ENCODE data around the gene ELOVL7.

Gene ELOVL7

GRCh38 chr5:60812426-60812825, 31.6 kb downstream of the ELOVL7 start:
- TF ChIP-seq CTCF (IDR thresholded peaks at IDR 0.05; ENCODE audit: control insufficient read depth, insufficient read depth, low read depth, low read length, missing control alignments) = no peak
- DNase-seq (ENCODE audit: low read depth) = no peak
- H3K4me3 ChIP-seq (ENCODE audit: control insufficient read depth, low read depth, low read length) = no peak overlapping the region

- TF ChIP-seq CTCF (IDR thresholded peaks at IDR 0.05; ENCODE audit: control insufficient read depth, insufficient read depth, low read depth, low read length, missing control alignments) = no peak
- no peak overlapping the region for H3K4me3 ChIP-seq (ENCODE audit: control insufficient read depth, low read depth, low read length)
- DNase-seq (ENCODE audit: low read depth) = no peak
These were observed 33.0 kb downstream of the ELOVL7 start for GRCh38 chr5:60811105-60811504.

GRCh38 chr5:60810438-60811085, 33.5 kb downstream of the ELOVL7 start:
- no peak for DNase-seq (ENCODE audit: low read depth)
- H3K4me3 ChIP-seq (ENCODE audit: control insufficient read depth, low read depth, low read length) = no peak overlapping the region
- TF ChIP-seq CTCF (IDR thresholded peaks at IDR 0.05; ENCODE audit: control insufficient read depth, insufficient read depth, low read depth, low read length, missing control alignments) = no peak

- H3K4me3 ChIP-seq (ENCODE audit: control insufficient read depth, low read depth, low read length) = no peak overlapping the region
- DNase-seq (ENCODE audit: low read depth) = no peak
- TF ChIP-seq CTCF (IDR thresholded peaks at IDR 0.05; ENCODE audit: control insufficient read depth, insufficient read depth, low read depth, low read length, missing control alignments) = no peak
These were observed 34.1 kb downstream of the ELOVL7 start for GRCh38 chr5:60809891-60810425.

GRCh38 chr5:60806591-60807243, 37.4 kb downstream of the ELOVL7 start:
- H3K4me3 ChIP-seq (ENCODE audit: control insufficient read depth, low read depth, low read length) = no peak overlapping the region
- no peak for DNase-seq (ENCODE audit: low read depth)
- no peak for TF ChIP-seq CTCF (IDR thresholded peaks at IDR 0.05; ENCODE audit: control insufficient read depth, insufficient read depth, low read depth, low read length, missing control alignments)

GRCh38 chr5:60805463-60805862, 38.6 kb downstream of the ELOVL7 start:
- DNase-seq (ENCODE audit: low read depth) = no peak

More at GRCh38 chr5:60805463-60805862, 38.6 kb downstream of the ELOVL7 start:
- H3K4me3 ChIP-seq (ENCODE audit: control insufficient read depth, low read depth, low read length) = no peak overlapping the region
- no peak for TF ChIP-seq CTCF (IDR thresholded peaks at IDR 0.05; ENCODE audit: control insufficient read depth, insufficient read depth, low read depth, low read length, missing control alignments)
